ENCODE measurements around the gene CYSRT1.
"Not testable (repeated sequence)": the region's sequence is repeated elsewhere in the genome, so short reads cannot be mapped to it uniquely, and the experiment has no call there.

The CYSRT1 gene

GRCh38 chr9:137239541-137240200, 14.7 kb downstream of the CYSRT1 start:
- DNase-seq: not testable (repeated sequence)

GRCh38 chr9:137240318-137240840, 15.4 kb downstream of the CYSRT1 start:
- DNase-seq: peak; percentile 66

DNA sequence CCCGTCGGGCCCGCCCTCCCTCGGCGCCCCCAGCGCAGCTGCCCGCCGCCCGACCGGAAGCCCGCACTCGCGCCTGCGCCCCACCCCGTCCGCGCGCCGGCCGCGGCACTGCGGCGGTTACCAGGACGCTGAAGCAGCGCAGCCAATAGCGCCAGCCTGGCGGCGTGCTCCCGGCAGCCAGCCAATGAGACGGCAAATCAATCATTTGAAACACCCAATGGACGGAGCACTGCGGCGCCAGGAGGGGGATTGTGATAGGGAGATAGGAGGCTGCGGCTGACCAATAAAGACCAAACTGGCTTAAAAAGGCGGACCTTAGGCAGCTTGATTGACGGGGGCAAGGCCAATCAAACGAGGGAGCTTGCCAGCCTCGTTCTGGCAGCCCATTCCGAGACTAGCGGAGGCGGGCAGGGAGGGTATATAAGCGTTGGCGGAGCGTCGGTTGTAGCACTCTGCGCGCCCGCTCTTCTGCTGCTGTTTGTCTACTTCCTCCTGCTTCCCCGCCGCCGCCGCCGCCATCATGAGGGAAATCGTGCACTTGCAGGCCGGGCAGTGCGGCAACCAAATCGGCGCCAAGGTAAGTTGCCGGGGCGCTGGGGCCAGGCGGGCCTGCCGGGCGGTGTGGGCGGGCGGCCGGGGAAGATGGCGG, 16.0 kb downstream of the CYSRT1 start, which contains the start of gene TUBB4B:
TUBB4B (plus strand) TSS at position 447 of the 649 bp plus-strand sequence; CDS start at position 521, 74 bp downstream.
- DNase-seq: peak; percentile 98

- peak; percentile 78 for DNase-seq
These were observed 16.7 kb downstream of the CYSRT1 start for GRCh38 chr9:137241490-137242268.

GRCh38 chr9:137242269-137243203, 17.6 kb downstream of the CYSRT1 start:
- no peak for DNase-seq

- not testable (repeated sequence) for DNase-seq
These were observed 18.3 kb downstream of the CYSRT1 start for GRCh38 chr9:137243266-137243625.

DNA sequence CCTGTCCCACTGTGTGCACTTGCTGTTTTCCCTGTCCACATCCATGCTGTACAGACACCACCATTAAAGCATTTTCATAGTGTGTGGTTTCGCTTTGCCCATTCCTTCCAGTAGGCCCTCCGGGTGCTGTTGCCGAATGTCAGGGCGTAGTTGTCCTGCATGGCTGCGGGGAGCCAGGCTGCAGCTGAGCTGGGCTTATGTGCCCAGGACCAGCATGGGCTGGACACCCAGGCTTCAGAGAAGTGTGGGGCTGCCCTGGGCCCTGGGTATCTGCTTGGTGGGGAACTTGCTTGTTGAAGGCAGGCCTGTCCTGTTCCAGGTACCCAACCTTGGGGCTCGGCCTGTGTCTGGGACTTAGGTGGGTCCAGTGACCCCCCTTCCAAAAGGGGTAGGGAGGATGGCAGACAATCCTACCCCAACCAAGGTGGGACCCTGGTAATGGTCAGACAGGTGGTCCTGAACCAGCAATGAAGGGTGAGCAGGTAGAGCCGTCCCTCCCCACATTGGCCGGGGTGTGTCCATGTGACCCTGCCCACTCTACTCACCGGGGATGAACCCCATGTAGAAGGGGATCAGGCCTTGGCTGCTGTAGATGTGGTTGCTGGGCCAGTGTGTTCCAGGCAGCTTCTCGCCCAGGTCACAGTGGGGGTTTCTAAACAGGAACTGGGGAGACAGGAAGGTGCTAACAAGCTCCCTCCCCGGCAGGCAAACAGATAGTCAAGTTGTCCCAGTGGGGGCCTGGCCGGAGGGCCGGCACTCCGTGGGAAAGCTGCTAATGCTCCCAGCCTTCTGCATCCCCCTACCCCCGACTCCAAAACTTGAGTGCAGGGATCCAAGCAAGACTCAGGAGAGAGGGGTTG, 18.9 kb downstream of the CYSRT1 start:
- no peak for DNase-seq

DNA sequence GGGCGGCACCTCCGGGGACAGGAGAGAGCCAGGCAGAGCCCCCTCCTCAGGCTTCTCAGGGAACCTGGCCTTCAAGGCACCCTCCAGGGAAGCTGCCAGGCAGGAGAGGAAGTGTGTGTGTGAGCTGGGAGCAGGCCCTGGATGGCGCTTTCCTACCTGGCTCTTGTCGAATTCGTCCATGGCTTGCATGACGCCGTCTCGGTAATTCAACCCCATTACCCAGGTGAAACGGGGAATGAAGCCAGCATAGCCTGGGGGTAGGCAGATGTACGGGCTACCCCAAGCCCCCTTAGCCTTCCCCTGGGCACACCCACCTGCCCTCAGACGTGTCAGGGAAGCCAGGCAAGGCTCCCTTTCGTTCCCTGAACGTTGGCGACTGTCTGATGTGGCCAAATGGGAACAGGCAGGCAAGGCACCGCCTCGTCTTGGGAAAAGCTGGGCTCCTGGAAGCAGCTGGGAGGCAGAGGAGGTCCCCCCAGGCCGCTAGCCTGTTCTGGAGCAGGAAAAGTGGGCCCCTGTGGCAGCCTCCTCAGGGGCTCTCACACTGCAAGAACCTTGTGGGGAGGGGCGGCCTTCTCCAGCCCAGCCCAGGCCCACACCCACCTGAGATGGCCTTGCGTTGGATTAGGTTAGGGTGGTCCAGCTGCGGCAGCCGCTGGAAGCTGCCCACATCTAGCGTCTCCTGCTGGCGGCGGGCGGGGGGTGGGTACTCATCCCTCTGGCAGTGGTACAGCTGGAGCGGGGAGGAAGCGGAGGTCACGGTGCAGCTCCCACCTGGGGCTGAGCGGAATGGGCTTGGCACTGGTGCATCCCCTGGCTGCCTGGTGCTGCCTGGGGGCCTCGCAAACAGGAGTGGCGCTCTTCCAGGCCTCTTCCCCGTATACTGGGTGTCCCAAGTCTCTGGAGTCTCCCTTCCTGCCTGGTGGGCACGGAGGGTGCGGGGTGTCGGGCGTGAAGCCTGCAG, 19.8 kb downstream of the CYSRT1 start:
- no peak for DNase-seq

- DNase-seq: no peak
These were observed 20.8 kb downstream of the CYSRT1 start for GRCh38 chr9:137245450-137246421.

GRCh38 chr9:137247135-137247915, 22.4 kb downstream of the CYSRT1 start:
- DNase-seq: no peak

DNA sequence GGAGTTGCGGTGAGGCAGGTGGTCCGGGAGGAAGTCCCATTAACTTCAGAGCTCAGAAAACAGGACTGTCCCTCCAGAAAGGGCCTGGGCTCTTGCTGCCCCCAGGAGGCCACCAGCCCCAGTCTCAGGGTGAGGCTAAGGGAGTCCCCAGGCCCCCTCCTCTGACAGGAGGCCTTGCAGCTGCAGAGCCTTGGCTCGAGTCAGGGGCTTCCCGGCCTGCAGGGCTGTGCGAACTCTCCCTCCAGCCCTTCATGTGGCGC, 22.9 kb downstream of the CYSRT1 start:
- no peak for DNase-seq

- DNase-seq: no peak
These were observed 25.6 kb downstream of the CYSRT1 start for GRCh38 chr9:137250329-137251193.

GRCh38 chr9:137251194-137251461, 26.2 kb downstream of the CYSRT1 start, which contains the start of gene STPG3:
TSS of gene STPG3 (plus strand) at chr9:137251286. CDS start at chr9:137251287, 1 bp downstream.
- no peak for DNase-seq

GRCh38 chr9:137251490-137252268, 26.7 kb downstream of the CYSRT1 start:
- no peak for DNase-seq

DNA sequence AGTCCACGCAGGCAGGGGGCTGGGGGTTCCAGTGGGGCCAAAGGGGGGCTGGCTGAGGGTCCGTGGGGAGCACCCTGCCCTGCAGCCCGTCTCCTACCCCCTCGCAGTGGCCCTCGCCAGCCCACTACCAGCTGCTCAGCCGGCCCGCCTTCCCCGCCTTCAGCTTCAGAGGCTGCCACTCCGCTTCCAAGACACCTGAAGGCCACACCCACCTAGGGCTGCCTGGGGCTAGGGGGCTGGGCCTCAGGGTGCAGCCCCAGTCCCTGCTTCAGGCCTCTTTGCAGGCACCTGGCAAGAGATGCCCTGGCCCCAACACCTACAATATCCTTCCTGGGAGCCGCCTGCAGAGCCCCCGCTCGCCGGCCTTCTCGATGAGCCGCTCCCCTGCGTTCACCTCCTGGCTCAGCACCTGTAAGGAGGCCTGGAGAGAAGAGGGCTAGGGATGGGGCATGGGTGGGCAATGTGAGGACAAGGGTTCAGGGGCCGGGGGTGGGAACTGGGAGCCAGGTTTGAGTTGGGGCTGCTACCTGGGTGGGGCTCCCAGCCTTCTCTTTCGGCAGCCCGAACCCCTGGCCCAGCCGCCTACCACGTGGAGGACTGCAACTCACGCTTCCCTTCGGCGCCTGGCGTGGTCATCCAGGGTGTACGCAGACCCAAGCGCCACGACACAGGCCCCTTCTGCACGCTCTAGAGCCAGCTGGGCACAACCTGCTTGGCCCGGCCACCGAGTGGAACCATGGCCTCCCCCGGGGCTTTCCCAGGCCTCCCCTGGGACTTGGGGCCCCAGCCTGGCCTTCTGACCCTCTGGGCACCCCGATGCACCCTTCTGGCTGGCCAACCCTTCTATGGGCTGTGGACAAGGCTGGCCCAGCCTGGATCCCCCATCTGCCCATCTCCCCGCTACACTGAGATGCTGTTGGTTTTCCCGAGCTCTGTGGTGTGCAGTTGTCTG, 27.9 kb downstream of the CYSRT1 start:
- no peak for DNase-seq
